ENCODE data around the gene PLCB1.

Gene PLCB1

GRCh38 chr20:8749101-8749500 is 617.0 kb downstream of the PLCB1 start:
- Histone ChIP-seq H2BK12ac (ENCODE audit: low read length) (no peak overlapping the region), H3K4me3 (ENCODE audit: low read length in 2 of 2) (no peak overlapping the region), H3K4me1 (ENCODE audit: control insufficient read depth in 2 of 2, insufficient read depth in 1 of 2, low read depth in 1 of 2, low read length in 2 of 2) (no peaks in the 10 kb centered on the region), H2BK120ac (ENCODE audit: low read depth, low read length) (no peak overlapping the region), H4K8ac (ENCODE audit: low read depth, low read length) (no peak overlapping the region), H4K91ac (ENCODE audit: low read depth, low read length, poor library complexity) (no peak overlapping the region), H3K4me2 (ENCODE audit: insufficient read depth, low read length, poor library complexity, severe bottlenecking) (no peak overlapping the region), H2BK5ac (ENCODE audit: low read length) (no peak overlapping the region), H2AK5ac (ENCODE audit: low read depth, low read length) (no peak overlapping the region), H3K36me3 (replicated peaks in 1 of 2; ENCODE audit: control insufficient read depth in 2 of 2, insufficient read depth in 2 of 2, low read length in 2 of 2) (peaks cover 0 to 3% of the 10 kb centered on the region in 2 donors), H3K27ac (replicated peaks; ENCODE audit: low read length) (no peak overlapping the region), H3K4ac (ENCODE audit: low read length) (no peak overlapping the region), H3K18ac (ENCODE audit: low read length) (no peak overlapping the region), H3K9ac (ENCODE audit: low read depth, low read length, poor library complexity) (no peak overlapping the region), H3K23ac (ENCODE audit: low read depth, low read length, poor library complexity) (no peak overlapping the region), H2AFZ (ENCODE audit: low read length) (no peak overlapping the region), H2BK15ac (ENCODE audit: low read length) (no peak overlapping the region), H3K9me3 (replicated peaks in 1 of 2; ENCODE audit: control insufficient read depth in 2 of 2, insufficient read depth in 1 of 2, low read depth in 1 of 2, low read length in 2 of 2) (no peaks in the 10 kb centered on the region), H3K79me1 (ENCODE audit: low read depth, low read length) (no peaks in the 10 kb centered on the region), H3K27me3 (ENCODE audit: control insufficient read depth in 3 of 3, insufficient read depth in 3 of 3, low read depth in 1 of 3, low read length in 3 of 3) (no peaks in the 10 kb centered on the region), H3K14ac (ENCODE audit: low read length) (no peak overlapping the region)
- DNase-seq (ENCODE audit: low spot score) = no peak
- WGBS, 2 donors (ENCODE audit: extremely low coverage in 2 of 2, insufficient read length in 2 of 2, insufficient replicate concordance in 1 of 2) = no CpG with 5 or more reads among the region's 8 CpGs

DNA sequence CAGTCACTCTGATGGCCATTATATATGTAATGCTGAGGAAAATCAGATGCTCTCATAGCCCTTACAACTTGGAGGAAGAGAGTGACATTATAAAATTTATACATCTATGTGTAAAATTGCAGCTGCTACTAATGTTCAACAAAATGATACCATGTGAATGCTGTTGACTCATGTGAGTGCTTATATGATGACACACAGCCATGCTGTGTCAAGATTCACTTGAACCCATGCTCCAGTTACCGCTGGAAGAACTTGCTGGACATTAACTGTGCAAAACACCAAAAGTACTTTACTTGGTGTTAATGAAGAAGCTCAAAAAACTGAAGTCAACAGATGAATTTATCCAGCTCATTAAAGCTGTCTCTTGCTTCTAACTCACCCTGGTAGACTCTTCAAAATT is 617.9 kb downstream of the PLCB1 start:
- Histone ChIP-seq H3K4ac (ENCODE audit: low read length) (no peak overlapping the region), H3K18ac (ENCODE audit: low read length) (no peak overlapping the region), H2BK120ac (ENCODE audit: low read depth, low read length) (no peak overlapping the region), H3K27me3 (ENCODE audit: control insufficient read depth in 3 of 3, insufficient read depth in 3 of 3, low read depth in 1 of 3, low read length in 3 of 3) (no peaks in the 10 kb centered on the region), H3K36me3 (replicated peaks in 1 of 2; ENCODE audit: control insufficient read depth in 2 of 2, insufficient read depth in 2 of 2, low read length in 2 of 2) (peaks cover 0 to 3% of the 10 kb centered on the region in 2 donors), H3K14ac (ENCODE audit: low read length) (no peak overlapping the region), H2AK5ac (ENCODE audit: low read depth, low read length) (no peak overlapping the region), H3K9ac (ENCODE audit: low read depth, low read length, poor library complexity) (no peak overlapping the region), H3K23ac (ENCODE audit: low read depth, low read length, poor library complexity) (no peak overlapping the region), H2AFZ (ENCODE audit: low read length) (no peak overlapping the region), H3K4me3 (ENCODE audit: low read length in 2 of 2) (no peak overlapping the region), H3K4me1 (ENCODE audit: control insufficient read depth in 2 of 2, insufficient read depth in 1 of 2, low read depth in 1 of 2, low read length in 2 of 2) (no peaks in the 10 kb centered on the region), H3K79me1 (ENCODE audit: low read depth, low read length) (no peaks in the 10 kb centered on the region), H3K4me2 (ENCODE audit: insufficient read depth, low read length, poor library complexity, severe bottlenecking) (no peak overlapping the region), H3K27ac (replicated peaks; ENCODE audit: low read length) (no peak overlapping the region), H4K91ac (ENCODE audit: low read depth, low read length, poor library complexity) (no peak overlapping the region), H2BK12ac (ENCODE audit: low read length) (no peak overlapping the region), H3K9me3 (replicated peaks in 1 of 2; ENCODE audit: control insufficient read depth in 2 of 2, insufficient read depth in 1 of 2, low read depth in 1 of 2, low read length in 2 of 2) (no peaks in the 10 kb centered on the region), H4K8ac (ENCODE audit: low read depth, low read length) (no peak overlapping the region), H2BK5ac (ENCODE audit: low read length) (no peak overlapping the region), H2BK15ac (ENCODE audit: low read length) (no peak overlapping the region)
- no CpG with 5 or more reads among the region's 1 CpG for WGBS, 2 donors (ENCODE audit: extremely low coverage in 2 of 2, insufficient read length in 2 of 2, insufficient replicate concordance in 1 of 2)
- DNase-seq (ENCODE audit: low spot score) = no peak

DNA sequence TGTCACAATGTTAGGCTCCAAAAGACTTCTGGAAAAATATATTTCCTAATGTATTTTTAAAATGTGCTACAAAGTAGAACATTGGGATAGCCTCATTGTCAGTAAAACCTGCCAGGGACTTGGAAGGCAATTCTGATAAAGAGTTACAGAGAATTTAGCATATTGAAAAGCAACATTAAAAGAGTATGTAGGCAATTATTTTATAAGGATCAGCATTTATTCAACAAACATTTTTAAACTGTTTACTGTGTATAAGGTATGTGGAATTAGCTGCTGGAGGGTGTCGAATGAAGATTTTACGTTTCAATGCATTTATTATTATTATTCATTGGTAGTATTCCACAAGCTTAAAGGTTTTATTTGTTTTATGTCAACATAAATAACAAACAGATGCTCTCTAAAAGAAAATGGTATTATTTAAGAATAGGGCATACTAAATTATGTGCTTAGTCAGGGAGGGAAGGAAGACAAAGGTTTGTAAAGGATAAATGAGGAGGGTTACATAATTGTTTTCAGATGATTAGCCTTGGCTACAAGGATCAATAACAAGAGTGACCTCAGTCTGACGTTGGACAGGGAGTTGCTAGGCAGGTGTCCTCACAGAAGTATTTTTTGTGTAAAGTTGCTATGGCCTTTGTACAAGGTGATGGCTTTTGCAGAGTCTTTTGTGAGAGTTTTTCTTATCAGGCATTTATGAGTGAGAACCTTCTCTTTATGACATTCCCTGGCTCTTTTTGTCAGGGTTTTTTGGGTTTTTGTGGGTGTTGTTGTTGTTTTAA is 623.5 kb downstream of the PLCB1 start:
- H3K4me1 ChIP-seq (ENCODE audit: control insufficient read depth in 2 of 2, insufficient read depth in 1 of 2, low read depth in 1 of 2, low read length in 2 of 2) = peaks cover 0 to 8% of the 10 kb centered on the region in 2 donors
- no peaks in the 10 kb centered on the region for H3K9me3 ChIP-seq (replicated peaks in 1 of 2; ENCODE audit: control insufficient read depth in 2 of 2, insufficient read depth in 1 of 2, low read depth in 1 of 2, low read length in 2 of 2)
- no peak overlapping the region for H4K8ac ChIP-seq (ENCODE audit: low read depth, low read length)
- no peak overlapping the region for H3K4ac ChIP-seq (ENCODE audit: low read length)
- H3K23ac ChIP-seq (ENCODE audit: low read depth, low read length, poor library complexity) = no peak overlapping the region
- H3K27me3 ChIP-seq (ENCODE audit: control insufficient read depth in 3 of 3, insufficient read depth in 3 of 3, low read depth in 1 of 3, low read length in 3 of 3) = no peaks in the 10 kb centered on the region
- H2BK5ac ChIP-seq (ENCODE audit: low read length) = no peak overlapping the region
- no peak overlapping the region for H2AFZ ChIP-seq (ENCODE audit: low read length)
- H3K4me2 ChIP-seq (ENCODE audit: insufficient read depth, low read length, poor library complexity, severe bottlenecking) = no peak overlapping the region
- H2AK5ac ChIP-seq (ENCODE audit: low read depth, low read length) = no peak overlapping the region
- no peak overlapping the region for H2BK12ac ChIP-seq (ENCODE audit: low read length)
- H2BK120ac ChIP-seq (ENCODE audit: low read depth, low read length) = no peak overlapping the region
- H3K9ac ChIP-seq (ENCODE audit: low read depth, low read length, poor library complexity) = no peak overlapping the region
- H3K4me3 ChIP-seq (ENCODE audit: low read length in 2 of 2) = no peak overlapping the region
- no CpG with 5 or more reads among the region's 3 CpGs for WGBS, 2 donors (ENCODE audit: extremely low coverage in 2 of 2, insufficient read length in 2 of 2, insufficient replicate concordance in 1 of 2)
- no peak overlapping the region for H3K14ac ChIP-seq (ENCODE audit: low read length)
- no peak overlapping the region for H4K91ac ChIP-seq (ENCODE audit: low read depth, low read length, poor library complexity)
- DNase-seq (ENCODE audit: low spot score) = no peak
- H3K36me3 ChIP-seq (replicated peaks in 1 of 2; ENCODE audit: control insufficient read depth in 2 of 2, insufficient read depth in 2 of 2, low read length in 2 of 2) = no peaks in the 10 kb centered on the region
- no peak overlapping the region for H2BK15ac ChIP-seq (ENCODE audit: low read length)
- no peak overlapping the region for H3K27ac ChIP-seq (replicated peaks; ENCODE audit: low read length)
- no peak overlapping the region for H3K18ac ChIP-seq (ENCODE audit: low read length)
- no peaks in the 10 kb centered on the region for H3K79me1 ChIP-seq (ENCODE audit: low read depth, low read length)

DNA sequence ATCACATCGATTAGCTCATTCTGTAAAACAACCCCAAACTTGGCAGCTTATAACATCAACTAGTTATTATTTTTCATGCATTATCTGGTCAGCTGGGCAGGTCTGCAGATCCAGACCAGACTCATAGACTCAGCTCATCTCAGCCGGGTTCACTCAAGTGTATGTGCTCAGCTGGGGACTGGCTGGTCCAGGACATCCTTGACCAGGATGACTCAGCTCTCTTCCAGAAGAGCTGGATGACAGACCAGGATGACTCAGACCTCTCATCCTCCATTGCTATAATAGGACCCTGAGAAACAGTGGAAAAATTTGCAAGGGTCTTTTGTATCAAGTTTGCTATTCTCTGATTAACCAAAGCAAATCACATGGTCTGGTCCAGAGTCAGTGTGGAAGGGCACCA is 624.3 kb downstream of the PLCB1 start:
- no peaks in the 10 kb centered on the region for H3K9me3 ChIP-seq (replicated peaks in 1 of 2; ENCODE audit: control insufficient read depth in 2 of 2, insufficient read depth in 1 of 2, low read depth in 1 of 2, low read length in 2 of 2)
- no CpG with 5 or more reads among the region's 2 CpGs for WGBS, 2 donors (ENCODE audit: extremely low coverage in 2 of 2, insufficient read length in 2 of 2, insufficient replicate concordance in 1 of 2)
- no peak for DNase-seq (ENCODE audit: low spot score)
- H2BK5ac ChIP-seq (ENCODE audit: low read length) = no peak overlapping the region
- peaks cover 0 to 5% of the 10 kb centered on the region in 2 donors for H3K36me3 ChIP-seq (replicated peaks in 1 of 2; ENCODE audit: control insufficient read depth in 2 of 2, insufficient read depth in 2 of 2, low read length in 2 of 2)
- no peak overlapping the region for H3K18ac ChIP-seq (ENCODE audit: low read length)
- H3K4me2 ChIP-seq (ENCODE audit: insufficient read depth, low read length, poor library complexity, severe bottlenecking) = no peak overlapping the region
- no peak overlapping the region for H2BK12ac ChIP-seq (ENCODE audit: low read length)
- no peak overlapping the region for H3K14ac ChIP-seq (ENCODE audit: low read length)
- H4K8ac ChIP-seq (ENCODE audit: low read depth, low read length) = no peak overlapping the region
- no peak overlapping the region for H2BK120ac ChIP-seq (ENCODE audit: low read depth, low read length)
- no peak overlapping the region for H3K27ac ChIP-seq (replicated peaks; ENCODE audit: low read length)
- H2AK5ac ChIP-seq (ENCODE audit: low read depth, low read length) = no peak overlapping the region
- H3K27me3 ChIP-seq (ENCODE audit: control insufficient read depth in 3 of 3, insufficient read depth in 3 of 3, low read depth in 1 of 3, low read length in 3 of 3) = no peaks in the 10 kb centered on the region
- H2BK15ac ChIP-seq (ENCODE audit: low read length) = no peak overlapping the region
- peaks cover 0 to 8% of the 10 kb centered on the region in 2 donors for H3K4me1 ChIP-seq (ENCODE audit: control insufficient read depth in 2 of 2, insufficient read depth in 1 of 2, low read depth in 1 of 2, low read length in 2 of 2)
- H3K4me3 ChIP-seq (ENCODE audit: low read length in 2 of 2) = no peak overlapping the region
- no peak overlapping the region for H3K4ac ChIP-seq (ENCODE audit: low read length)
- no peak overlapping the region for H4K91ac ChIP-seq (ENCODE audit: low read depth, low read length, poor library complexity)
- H3K79me1 ChIP-seq (ENCODE audit: low read depth, low read length) = no peaks in the 10 kb centered on the region
- H2AFZ ChIP-seq (ENCODE audit: low read length) = no peak overlapping the region
- no peak overlapping the region for H3K9ac ChIP-seq (ENCODE audit: low read depth, low read length, poor library complexity)
- H3K23ac ChIP-seq (ENCODE audit: low read depth, low read length, poor library complexity) = no peak overlapping the region

All from neuronal stem cell (in vitro differentiated cells).